HG03196 (cell line): ENCODE measurements around the gene HCN4.
"Not testable (repeated sequence)": the region's sequence is repeated elsewhere in the genome, so short reads cannot be mapped to it uniquely, and the experiment has no call there.

Experiments
- ATAC-seq: cut with Tn5 transposase; IDR thresholded peaks from one replicate; pipeline ENCODE4 v1.9.1; 2021; ENCODE audit not compliant: unreplicated experiment

The HCN4 gene

DNA sequence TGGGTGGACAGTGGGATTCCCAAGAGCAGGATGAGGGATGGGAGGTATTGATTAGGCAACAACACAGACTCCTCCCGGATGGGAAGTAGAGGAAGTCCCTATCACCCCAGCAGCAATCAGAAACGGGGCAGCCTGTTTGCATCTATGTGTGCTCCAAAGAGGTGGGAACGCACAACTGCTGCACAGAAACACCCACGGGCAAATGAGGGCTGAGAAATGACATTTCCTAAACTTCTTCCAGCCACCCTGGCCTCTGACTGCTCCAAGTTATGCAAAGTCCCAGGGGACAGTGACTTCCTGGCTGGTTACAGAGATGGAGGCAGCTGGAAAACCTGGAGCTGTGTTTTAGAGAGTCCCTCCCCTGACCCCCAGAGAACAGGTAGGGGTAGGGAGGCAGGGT lies 42.6 kb downstream of the HCN4 start:
- ATAC-seq, result no peak

DNA sequence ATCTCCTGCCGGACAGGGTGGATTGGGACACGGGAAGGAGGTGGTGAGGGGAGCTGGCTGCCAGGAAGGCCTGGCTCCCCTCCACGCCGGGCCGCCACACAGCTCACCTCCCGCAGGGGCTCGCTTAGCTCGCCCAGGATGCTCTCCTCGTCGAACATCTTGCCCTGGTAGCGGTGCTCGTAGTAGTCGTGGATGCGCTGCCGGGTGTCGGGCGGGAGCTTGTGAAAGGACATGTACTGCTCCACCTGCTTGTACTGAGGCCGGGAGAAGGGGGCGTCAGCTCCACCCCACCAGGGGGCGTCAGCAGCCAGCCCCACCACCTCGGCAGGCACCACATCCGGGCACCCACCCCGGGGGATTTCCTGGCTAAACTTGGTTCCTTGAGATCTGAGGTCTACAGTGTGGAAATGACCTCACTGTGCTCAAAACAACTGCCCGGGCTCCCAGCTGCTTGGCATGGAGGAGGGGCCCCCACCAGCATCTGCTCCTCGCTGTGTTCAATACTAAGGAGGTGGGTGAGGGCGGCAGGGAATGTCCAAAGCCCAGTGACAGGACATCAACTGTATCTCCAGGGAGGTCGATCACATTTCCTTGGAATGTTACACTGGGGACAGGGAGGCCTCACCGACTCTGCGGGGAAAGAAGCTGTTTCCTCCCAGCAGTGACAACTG lies 43.4 kb downstream of the HCN4 start:
- ATAC-seq, result no peak

DNA sequence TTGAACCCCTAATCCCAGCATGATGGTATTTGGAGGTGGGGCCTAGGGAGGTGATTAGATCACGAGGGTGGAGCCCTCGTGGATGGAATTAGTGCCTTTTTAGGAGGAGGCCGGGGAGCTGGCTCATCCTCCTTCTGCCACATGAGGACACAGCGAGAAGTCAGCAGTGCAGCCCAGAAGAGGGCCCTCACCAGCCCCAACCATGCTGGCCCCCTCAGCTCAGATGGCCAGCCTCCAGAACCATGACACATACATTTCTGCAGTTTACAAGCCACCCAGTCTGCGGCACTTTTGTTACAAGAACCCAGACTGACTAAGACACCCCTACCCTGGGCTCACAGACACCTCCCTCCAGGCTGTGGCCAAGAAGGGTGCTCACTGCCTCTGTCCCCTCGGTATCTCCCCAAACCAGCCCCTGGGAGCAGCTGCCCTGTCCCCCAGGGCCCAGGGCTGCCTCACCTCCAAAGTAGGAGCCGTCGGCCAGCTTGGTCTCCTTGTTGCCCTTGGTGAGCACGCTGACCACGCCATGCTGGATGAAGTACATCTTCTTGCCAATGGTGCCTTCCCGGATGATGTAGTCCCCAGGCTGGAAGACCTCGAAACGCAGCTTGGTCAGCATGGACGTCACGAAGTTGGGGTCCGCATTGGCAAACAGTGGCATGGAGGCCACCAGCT lies 44.1 kb downstream of the HCN4 start:
- no peak for ATAC-seq

DNA sequence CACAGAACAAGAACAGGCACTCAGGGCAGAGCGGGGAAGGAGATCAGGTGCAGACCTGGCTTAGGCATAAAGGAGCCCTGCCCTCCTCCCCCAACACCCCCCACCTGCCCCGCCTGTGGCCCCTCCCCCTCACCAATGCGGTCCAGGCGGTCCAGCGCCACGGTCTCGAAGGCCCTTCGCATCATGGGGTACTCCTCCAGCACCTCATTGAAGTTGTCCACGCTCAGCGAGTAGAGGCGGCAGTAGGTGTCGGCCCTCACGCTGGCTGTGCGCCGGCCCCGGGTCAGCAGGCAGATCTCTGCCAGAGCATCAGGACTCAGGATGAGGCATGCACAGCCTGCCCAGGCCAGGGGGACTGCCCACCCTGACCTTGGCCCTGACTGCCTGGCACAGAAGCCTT lies 44.8 kb downstream of the HCN4 start:
- ATAC-seq, result no peak

DNA sequence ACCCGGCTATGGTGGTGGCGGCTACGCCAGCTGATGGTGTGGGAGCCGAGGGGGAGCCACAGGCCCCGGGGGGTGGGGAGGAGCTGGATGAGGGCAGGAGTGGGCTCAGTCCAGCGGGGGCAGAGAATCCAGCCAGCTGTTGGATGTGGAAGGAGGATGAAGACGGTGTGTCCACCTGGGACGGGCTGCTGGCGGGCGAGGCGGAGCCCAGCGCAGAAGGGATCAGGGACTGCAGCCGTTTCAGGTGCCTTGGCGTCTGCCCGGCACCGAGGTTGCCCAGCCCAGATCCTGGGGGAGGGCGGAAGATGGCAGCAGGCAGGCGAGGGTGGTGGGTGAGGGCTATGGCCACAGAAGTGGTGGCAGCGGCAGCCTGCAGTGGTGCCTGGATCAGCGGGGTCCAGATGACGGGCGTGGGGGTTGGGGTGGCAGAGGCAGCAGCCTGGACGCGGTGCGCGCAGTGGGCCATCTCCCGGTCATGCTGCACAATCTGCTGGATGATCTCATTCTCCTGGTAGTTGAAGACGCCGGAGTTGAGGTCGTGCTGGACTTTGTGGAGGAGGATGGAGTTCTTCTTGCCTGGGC lies 45.3 kb downstream of the HCN4 start:
- ATAC-seq, result no peak

DNA sequence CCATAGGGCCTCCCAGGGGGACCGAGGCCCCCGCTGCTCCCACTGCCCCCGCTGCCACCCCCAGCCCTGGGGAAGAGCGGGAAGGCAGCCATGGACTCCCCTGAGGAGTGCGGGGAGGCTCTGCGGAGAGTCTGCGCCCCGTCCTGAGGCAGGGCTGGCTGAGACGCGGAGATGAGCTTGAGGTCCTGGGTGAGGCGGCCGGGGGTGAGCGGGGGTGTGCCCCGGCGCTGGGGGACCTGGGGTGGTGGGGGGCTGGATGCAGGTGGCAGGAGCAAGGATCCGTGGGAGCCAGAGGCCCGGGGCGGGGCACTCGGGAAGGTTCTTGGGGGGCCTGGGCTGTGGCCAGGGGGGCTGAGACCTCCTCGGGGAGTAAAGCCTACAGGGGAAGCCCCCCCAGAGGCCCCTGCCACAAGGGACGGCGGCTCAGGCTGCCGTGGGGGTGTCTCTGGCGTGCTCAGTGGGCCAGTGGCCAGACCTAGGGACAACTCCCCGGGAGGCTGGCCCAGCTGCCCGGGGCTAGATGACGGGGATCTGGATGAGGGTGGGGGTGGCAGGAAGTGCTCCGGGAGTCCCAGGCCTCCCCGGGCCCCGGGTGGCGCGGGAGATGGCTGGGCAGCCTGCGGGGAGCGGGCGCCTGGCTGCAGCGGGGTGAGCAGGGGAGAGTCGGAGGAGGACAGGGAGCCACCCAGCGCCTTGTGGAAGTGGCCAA lies 45.9 kb downstream of the HCN4 start:
- ATAC-seq, result no peak

DNA sequence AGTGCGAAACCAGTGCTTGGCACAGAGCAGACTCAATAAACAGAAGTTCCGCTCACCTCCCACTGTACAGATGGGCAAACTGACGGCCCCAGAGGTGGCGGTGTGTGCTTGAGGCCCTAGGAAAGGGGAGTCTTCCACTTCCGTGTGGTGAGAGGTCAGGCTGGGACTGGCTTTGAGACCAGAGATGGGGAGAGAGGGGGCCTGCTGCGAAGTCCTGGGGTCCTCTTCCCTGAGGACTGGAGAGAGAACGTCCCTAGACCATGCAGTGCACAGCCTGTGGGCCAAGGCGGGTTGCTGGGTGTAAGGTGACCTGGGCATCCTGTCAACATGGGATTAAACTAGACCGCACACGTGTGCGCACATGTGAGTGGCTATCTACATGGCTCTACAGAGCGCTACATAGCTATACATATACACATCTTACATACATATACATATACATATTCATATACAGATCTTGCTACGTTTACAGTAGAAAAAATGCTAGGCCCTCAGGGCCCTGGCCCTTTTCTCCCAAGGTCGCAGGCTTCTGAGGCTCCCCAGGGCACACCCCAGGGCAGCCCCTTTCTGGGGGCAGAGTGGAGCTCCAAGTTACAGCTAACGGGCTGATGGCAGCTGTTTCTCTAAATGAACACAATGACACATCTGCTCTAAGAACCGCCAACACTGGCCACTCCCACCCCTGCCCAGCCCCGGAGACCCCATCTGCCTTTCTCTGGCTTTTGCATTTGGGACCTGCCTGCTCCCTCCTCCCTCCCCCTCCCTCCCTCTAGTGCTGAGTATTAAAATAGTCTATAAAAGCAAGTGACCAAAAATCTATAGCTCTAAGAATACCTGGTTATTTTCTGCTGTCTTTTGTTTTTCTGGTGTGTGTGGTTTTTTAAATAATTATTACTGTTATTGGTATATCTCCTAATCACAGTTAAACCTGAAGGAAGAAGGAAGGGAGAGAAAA lies 47.0 kb downstream of the HCN4 start:
- no peak for ATAC-seq

DNA sequence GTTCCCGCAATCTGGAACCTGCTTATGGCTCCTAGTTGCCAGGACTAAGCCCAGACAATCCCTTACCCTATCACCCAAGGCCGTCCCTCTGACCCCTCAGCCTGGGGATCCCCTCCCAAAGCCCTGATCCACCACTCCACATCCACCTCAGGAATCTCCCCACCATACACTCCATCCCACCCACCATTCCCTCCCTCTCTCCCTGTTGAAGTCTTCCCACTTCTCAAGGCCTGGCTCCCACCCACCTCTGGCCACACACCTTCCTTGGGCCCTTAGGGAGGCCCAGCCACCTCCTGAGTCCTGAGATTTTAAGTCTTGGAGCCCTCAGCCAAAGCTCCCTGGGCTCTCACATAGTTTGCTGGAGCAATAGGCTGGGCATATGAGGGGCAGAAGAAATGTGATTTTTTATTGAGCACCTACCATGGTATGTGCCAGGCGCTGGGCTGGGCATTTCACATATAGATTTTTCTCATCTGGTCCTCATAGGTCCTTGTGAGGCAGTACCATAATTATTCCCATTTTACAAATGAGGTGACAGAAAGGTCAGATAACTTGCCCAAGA lies 48.1 kb downstream of the HCN4 start:
- no peak for ATAC-seq

DNA sequence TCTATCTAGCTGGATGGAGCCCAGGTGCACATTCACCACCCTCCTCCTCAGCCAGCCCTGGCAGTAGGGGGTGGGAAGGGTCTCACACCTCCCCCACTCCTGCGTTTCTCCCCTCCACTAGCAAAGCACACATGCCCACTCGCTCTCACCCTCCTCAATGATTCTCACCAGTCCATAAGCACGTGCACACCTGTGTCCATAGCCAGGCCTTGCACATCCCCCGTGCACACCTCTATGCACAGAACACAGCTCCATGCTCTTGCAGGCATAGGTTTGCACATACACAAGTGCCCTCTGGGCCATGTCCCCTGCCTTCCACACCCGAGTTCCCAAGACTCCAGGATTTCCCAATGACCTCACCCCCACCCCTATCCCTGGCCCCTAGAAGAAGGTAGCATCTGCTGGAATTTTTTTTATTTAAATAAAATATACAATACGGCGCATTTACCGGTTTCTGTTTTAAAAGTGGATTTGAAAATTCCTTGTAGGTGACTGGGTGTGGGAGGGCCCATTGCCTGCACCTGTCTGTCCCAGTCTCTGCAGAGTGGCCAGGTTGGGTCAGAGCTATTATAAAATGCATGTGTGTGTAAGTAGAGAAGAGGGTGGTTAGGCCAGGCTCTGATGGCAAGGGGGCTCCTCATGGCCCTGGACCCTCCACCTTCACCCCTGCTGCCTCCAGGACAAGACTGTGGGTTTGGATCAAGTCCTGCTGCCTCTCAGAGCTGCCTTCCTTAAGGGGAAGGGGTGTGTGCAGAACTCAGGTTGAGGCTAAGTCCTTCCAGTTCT lies 49.1 kb downstream of the HCN4 start:
- ATAC-seq, result no peak

DNA sequence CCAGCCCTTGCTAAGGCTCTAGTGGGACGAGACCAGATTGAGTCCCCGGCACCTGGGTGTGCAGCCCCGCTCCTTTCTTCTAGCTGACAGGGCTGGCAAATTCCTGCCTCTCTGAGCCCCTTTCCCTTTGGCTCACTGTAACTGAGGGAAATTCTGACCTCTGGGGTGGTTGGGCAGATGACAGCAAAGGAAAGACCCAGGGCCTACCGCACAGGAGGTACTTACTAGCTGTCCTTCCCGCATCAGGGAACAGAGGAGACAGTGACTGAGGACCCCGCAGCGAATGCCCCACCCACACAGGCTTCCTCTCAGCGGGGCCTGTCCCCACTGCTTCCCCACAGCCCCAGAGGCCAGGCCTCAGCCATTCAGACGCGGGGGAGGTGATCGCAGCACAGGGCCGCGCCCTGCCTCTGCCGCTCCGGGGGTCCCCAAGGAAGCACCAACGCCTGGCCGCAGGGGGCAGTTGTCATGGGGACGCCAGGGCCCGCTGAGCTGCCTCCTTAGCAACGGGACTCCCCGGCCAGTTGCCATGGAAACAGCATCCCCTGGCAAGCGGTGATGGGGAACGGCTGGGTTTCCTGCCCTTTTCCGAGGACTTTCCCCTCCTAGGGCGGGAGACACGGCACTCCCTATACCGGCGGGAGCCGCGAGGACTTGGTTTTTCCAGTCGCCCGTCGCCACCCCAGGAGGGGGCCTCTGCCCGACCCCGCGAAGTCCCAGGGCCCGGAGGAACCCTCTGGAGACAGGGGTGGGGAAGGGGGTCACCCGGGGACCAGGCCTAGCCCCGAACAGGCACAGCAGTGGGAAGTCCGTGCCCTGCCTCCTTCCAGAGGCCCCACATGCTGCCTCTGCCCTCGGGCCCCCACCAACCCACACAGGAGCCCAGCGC lies 50.1 kb downstream of the HCN4 start:
- ATAC-seq, result no peak

DNA sequence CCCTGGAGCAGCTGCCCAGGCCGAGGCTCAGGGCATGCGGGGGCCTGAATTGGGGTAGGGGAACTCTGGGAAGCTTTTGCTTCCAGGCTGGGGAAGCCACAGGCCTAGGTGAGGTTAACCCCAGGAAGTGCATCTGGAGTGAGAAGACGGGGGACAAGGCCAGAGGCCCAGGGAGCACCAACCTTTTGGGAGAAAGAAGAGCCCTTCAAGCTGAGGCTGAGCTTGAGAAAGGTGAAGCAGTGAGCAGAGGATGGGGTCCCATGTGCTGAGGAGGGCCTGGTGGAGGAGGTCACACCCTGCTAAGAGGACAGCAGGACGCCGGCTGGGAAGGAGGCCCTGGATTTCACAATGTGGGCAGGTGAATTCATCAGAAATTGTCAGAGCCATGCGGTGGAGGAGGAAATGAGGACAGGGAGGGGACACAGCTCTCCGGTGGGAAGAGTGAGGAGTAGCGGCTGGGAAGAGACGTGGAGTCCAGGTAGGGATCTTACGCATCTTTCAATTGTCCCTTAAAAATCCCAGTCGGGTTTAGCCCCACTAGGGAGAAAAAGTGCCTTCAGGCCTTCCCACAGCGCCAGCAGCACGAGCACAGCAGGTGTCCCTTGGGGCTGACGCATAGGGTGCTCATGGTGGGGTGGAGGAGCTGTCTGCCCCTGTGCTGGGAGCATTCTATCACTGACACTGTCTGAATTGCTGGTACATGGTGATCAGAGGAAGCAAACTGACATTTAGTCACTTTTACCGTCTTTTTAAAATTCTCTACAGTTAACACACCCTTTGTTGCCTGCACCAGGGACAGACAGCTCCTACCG lies 50.9 kb downstream of the HCN4 start:
- no peak for ATAC-seq

DNA sequence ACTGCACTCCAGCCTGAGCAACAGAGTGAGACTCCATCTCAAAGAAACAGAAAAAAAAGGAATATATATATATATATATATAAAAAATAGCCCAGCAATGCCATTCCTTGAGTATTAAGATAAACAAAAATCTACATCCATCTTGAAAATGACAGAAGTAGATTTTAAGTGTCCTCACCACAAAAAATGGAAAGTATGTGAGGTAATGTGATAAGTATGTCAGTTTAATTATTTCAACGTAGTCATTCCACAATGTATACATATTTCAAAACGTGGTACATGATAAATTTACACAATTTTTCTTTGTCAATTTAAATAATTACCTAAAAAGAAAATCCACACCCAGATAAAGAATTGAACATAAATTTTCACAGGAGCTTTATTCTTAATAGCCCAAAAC lies 54.9 kb downstream of the HCN4 start:
- no peak for ATAC-seq

DNA sequence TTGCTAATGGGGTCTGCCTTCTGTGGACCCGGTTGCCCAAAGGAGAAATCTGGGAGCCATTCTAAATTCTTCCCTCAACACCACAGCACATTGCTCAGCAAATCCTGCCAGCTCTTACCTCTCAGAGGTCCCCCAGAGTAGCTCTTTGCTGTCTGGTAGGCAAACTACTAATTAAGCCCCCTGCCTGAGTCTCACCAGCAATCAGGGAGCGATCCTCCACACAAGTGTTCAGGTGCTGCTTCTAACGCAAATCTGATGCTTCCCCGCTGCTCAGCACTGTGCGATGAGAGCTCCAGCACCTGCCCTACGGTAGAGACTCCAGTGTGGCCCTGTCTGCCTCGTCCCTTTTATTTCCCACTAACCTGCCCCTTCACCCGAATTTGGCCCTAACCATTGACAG lies 60.5 kb downstream of the HCN4 start:
- no peak for ATAC-seq

DNA sequence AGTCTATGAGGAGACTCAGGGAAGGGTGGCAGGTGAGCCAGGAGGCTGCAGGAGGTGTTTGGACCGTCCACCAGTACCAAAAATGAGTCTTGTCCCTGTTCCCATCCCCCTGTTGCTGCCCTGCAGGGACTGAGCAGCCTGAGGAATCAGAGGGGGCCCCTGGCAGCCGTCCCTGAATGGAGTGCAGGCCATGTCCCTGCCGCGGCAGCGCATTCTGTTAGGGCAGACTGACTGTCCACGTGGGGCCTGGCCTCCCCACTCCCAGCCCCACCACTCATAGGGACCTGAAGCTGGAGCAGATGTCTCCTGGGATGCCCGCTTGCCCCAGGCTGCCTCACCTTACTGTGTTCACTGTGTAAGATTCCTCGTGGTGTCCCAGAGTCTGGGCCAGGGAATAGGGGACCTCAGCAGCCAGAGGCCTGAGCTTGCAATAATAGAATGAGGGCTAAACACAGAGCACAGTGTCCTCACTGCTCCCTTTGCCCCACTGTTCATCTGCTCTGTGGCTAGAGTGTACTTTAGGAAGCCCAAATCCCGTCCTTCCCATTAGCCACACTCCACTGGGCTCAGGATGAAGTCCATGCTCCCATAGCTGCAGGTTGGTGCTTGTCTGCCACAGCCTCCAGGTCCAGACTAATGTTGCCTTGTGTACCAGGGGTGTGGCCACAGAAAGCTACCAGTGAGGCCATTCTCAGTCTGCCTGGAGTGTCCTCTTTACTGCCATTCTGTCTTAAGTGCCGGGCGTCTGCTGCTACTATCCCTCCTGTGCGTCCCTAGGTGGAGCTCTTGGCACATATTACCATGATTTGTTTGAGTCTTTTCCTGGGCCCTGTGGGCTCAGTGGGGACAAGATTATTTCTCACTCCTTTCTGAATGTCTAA lies 63.2 kb downstream of the HCN4 start:
- ATAC-seq, result no peak

DNA sequence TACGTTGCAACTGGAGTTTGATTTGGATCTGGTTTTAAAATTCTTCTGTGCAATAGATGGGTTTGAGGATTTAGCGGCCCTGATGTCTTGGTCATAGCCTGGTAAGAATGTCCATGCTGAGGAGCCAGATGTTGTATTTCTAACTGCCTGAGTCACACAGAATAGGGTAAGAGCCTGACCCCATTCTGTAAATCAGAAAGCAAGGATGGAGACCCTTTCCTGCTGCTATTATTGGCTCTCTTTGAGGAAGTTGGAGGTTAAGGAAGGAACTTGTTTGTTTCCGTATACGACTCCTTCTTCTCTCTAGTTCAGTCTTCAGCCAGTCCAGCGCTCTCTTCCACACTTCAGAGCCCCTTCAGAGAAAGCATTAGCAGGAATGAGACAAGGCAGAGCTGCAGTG lies 65.1 kb downstream of the HCN4 start:
- no peak for ATAC-seq

DNA sequence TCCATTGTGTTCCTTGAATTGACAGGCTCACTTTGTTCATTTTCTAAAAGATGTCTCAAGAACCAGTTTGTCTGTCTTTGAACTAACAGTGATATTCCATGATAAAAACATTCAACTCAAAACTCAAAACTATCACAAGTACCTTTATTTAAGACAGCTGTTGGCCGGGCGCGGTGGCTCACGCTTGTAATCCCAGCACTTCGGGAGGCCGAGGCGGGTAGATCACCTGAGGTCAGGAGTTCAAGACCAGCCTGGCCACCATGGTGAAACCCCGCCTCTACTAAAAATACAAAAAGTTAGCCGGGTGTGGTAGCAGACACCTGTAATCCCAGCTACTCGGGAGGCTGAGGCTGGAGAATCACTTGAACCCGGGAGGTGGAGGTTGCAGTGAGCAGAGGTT lies 68.5 kb downstream of the HCN4 start:
- not testable (repeated sequence) for ATAC-seq
